ENCODE measurements around the gene ABCD3.

- no peak for TF ChIP-seq CTCF (IDR thresholded peaks at IDR 0.05; ENCODE audit: insufficient read depth, low read depth, low read length)
- TF ChIP-seq EZH2 (IDR thresholded peaks at IDR 0.05; ENCODE audit: insufficient read depth, low read length), result no peak
Observed at GRCh38 chr1:94398356-94398755, 19.8 kb upstream of the ABCD3 start.

Measured in astrocyte (in vitro differentiated cells and primary cell).